ENCODE data around the gene PPP1R10. TPM values are rescaled to one million over a fixed set of nuclear protein-coding genes. Genes with fewer than 3 reads are reported as not detected.

Gene PPP1R10
- total and polyA plus RNA-seq, 2 of the 13 experiments (the other 11 are each of a cell fraction or from before 2014, with no cell fraction given): 26.3 to 38.4 TPM

- TF ChIP-seq ZNF891 (CRISPR knock-in tag; IDR thresholded peaks at IDR 0.05): 0 out of 2 replicates have a peak, but pooled peaks have one; percentile 35
- no peak for TF ChIP-seq BCL3 (CRISPR knock-in tag; IDR thresholded peaks at IDR 0.05)
- no peak for TF ChIP-seq MNT (IDR thresholded peaks at IDR 0.05)
- TF ChIP-seq SATB2 (CRISPR knock-in tag; IDR thresholded peaks at IDR 0.05): no peak
- no peak for TF ChIP-seq LCORL (IDR thresholded peaks at IDR 0.05)
- TF ChIP-seq LCORL (CRISPR knock-in tag; IDR thresholded peaks at IDR 0.05): no peak
- no peak for TF ChIP-seq ATF5 (CRISPR knock-in tag; IDR thresholded peaks at IDR 0.05; ENCODE audit: low read depth)
- no peak for TF ChIP-seq AHR (CRISPR knock-in tag; IDR thresholded peaks at IDR 0.05)
- TF ChIP-seq KAT7 (CRISPR knock-in tag; IDR thresholded peaks at IDR 0.05; ENCODE audit: borderline replicate concordance): no peak
- no peak for TF ChIP-seq ZNF570 (CRISPR knock-in tag; IDR thresholded peaks at IDR 0.05; ENCODE audit: borderline replicate concordance)
- no peak for TF ChIP-seq ZBTB20 (CRISPR knock-in tag; IDR thresholded peaks at IDR 0.05; ENCODE audit: borderline replicate concordance, low read depth)
- peak; percentile 11 for TF ChIP-seq HNRNPLL (IDR thresholded peaks at IDR 0.05; ENCODE audit: low read depth, low read length, poor library complexity, severe bottlenecking)
- no peak for TF ChIP-seq USF2 (IDR thresholded peaks at IDR 0.05; ENCODE audit: low read depth, low read length)
- TF ChIP-seq USF2 (CRISPR knock-in tag; IDR thresholded peaks at IDR 0.05; ENCODE audit: borderline replicate concordance): no peak
- no peak for TF ChIP-seq TRAFD1 (CRISPR knock-in tag; IDR thresholded peaks at IDR 0.05; ENCODE audit: borderline replicate concordance)
- no peak for TF ChIP-seq RFXAP (CRISPR knock-in tag; IDR thresholded peaks at IDR 0.05; ENCODE audit: borderline replicate concordance)
- no peak for TF ChIP-seq RELA (CRISPR knock-in tag; IDR thresholded peaks at IDR 0.05)
- no peak for TF ChIP-seq JUND (CRISPR knock-in tag; IDR thresholded peaks at IDR 0.05)
- TF ChIP-seq AGO1 (IDR thresholded peaks at IDR 0.05; ENCODE audit: low read depth, low read length, poor library complexity, severe bottlenecking): peak; percentile 32
- TF ChIP-seq RBFOX2 (IDR thresholded peaks at IDR 0.05; ENCODE audit: low read depth, low read length): peak; percentile 93
- TF ChIP-seq SALL2 (CRISPR knock-in tag; IDR thresholded peaks at IDR 0.05): no peak
- no peak for TF ChIP-seq ZSCAN22 (CRISPR knock-in tag; IDR thresholded peaks at IDR 0.05)
- TF ChIP-seq KLF9 (CRISPR knock-in tag; IDR thresholded peaks at IDR 0.05; ENCODE audit: low read depth): no peak
These were observed 15.0 kb downstream of the PPP1R10 start (continued) for GRCh38 chr6:30601815-30602641.
